Suprapubic skin (tissue), 4 donors: Measurements from ENCODE around the gene IQCE.

Experiments used
- EP300 ChIP-seq: sonication (generic); formaldehyde crosslinking; IDR thresholded peaks from one replicate; pipeline ENCODE4 v1.6.1; 2017; ENCODE audit warnings: antibody characterized with exemption
- POLR2A ChIP-seq, 2 donors: fragments of 450-650 bp; IDR thresholded peaks; one replicate each; pipeline ENCODE4 v1.6.1; 2017; ENCODE audit warnings: antibody characterized with exemption in 2 of 2, mild to moderate bottlenecking in 2 of 2, moderate library complexity in 2 of 2
- POLR2AphosphoS5 ChIP-seq, 3 donors: sonication (generic); formaldehyde crosslinking; IDR thresholded peaks; one replicate each; pipeline ENCODE4 v1.6.1; 2017; ENCODE audit warnings: antibody characterized with exemption in 3 of 3
- TF ChIP-seq, protein P1 (sequence below), 2 donors: fragments of 200-600 bp in 1 of 2; fragments of 450-650 bp in 1 of 2; sonication (generic) in 1 of 2; IDR thresholded peaks; one replicate each; pipeline ENCODE4 v1.5.1; 2016 to 2019; ENCODE audit warnings: antibody characterized with exemption in 2 of 2, mild to moderate bottlenecking in 1 of 2, moderate library complexity in 1 of 2

GRCh38 chr7:2637505-2638223 is 78.9 kb downstream of the IQCE start:
- TF ChIP-seq, protein P1, sequence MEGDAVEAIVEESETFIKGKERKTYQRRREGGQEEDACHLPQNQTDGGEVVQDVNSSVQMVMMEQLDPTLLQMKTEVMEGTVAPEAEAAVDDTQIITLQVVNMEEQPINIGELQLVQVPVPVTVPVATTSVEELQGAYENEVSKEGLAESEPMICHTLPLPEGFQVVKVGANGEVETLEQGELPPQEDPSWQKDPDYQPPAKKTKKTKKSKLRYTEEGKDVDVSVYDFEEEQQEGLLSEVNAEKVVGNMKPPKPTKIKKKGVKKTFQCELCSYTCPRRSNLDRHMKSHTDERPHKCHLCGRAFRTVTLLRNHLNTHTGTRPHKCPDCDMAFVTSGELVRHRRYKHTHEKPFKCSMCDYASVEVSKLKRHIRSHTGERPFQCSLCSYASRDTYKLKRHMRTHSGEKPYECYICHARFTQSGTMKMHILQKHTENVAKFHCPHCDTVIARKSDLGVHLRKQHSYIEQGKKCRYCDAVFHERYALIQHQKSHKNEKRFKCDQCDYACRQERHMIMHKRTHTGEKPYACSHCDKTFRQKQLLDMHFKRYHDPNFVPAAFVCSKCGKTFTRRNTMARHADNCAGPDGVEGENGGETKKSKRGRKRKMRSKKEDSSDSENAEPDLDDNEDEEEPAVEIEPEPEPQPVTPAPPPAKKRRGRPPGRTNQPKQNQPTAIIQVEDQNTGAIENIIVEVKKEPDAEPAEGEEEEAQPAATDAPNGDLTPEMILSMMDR (IDR thresholded peaks at IDR 0.05), result no peak
- TF ChIP-seq EP300 (no peak), POLR2A (IDR thresholded peaks at IDR 0.05) (no peak), POLR2AphosphoS5 (IDR thresholded peaks at IDR 0.05) (no peak)
